GM18498 (cell line): ENCODE results near the gene RUNX1.

Experiments used
- ATAC-seq: cut with Tn5 transposase; IDR thresholded peaks from one replicate; pipeline ENCODE4 v1.9.1; 2021; ENCODE audit warnings: mild to moderate bottlenecking, moderate library complexity; ENCODE audit not compliant: unreplicated experiment

The RUNX1 gene

GRCh38 chr21:35037384-35037765 lies 11.7 kb downstream of the RUNX1 start:
- ATAC-seq, result no peak

- no peak for ATAC-seq
Measured at GRCh38 chr21:35036465-35037383, 12.4 kb downstream of the RUNX1 start.

- no peak for ATAC-seq
Measured at GRCh38 chr21:35035581-35035980, 13.5 kb downstream of the RUNX1 start.

- no peak for ATAC-seq
Measured at GRCh38 chr21:35035116-35035515, 14.0 kb downstream of the RUNX1 start.

- no peak for ATAC-seq
Measured at GRCh38 chr21:35034203-35034926, 14.7 kb downstream of the RUNX1 start.

- no peak for ATAC-seq
Measured at GRCh38 chr21:35032474-35033263, 16.4 kb downstream of the RUNX1 start.

- ATAC-seq, result no peak
Measured at GRCh38 chr21:35028451-35028978, 20.6 kb downstream of the RUNX1 start.

GRCh38 chr21:35027563-35028450 lies 21.3 kb downstream of the RUNX1 start:
- no peak for ATAC-seq

- peak; percentile 83 for ATAC-seq
Measured at GRCh38 chr21:35026617-35027562, 22.2 kb downstream of the RUNX1 start.

- ATAC-seq, result no peak
Measured at GRCh38 chr21:35026153-35026500, 23.0 kb downstream of the RUNX1 start.

- ATAC-seq, result no peak
Measured at GRCh38 chr21:35025206-35026152, 23.6 kb downstream of the RUNX1 start.

- ATAC-seq, result no peak
Measured at GRCh38 chr21:35024513-35024912, 24.6 kb downstream of the RUNX1 start.

GRCh38 chr21:35024071-35024420 lies 25.1 kb downstream of the RUNX1 start:
- no peak for ATAC-seq

- ATAC-seq, result no peak
Measured at GRCh38 chr21:35023396-35024070, 25.6 kb downstream of the RUNX1 start.

- ATAC-seq, result no peak
Measured at GRCh38 chr21:35021546-35021945, 27.6 kb downstream of the RUNX1 start.

GRCh38 chr21:35020902-35021301 lies 28.2 kb downstream of the RUNX1 start:
- no peak for ATAC-seq

GRCh38 chr21:35020436-35020835 lies 28.7 kb downstream of the RUNX1 start:
- ATAC-seq, result no peak
